D721Med (cell line): Measurements from ENCODE around the gene CNTNAP2.

Experiments
- DNase-seq: peaks from one replicate; pipeline ENCODE4 v3.0.0; 2011; ENCODE audit warnings: low spot score; ENCODE audit not compliant: insufficient read length
- FAIRE-seq: peaks from 2 replicates; lab custom pipeline; 2011; peaks lifted over from hg19 to GRCh38; lab: Jason Lieb, UNC
- CTCF ChIP-seq: IDR thresholded peaks from 2 replicates; pipeline ENCODE4 v1.5.1; 2012; ENCODE audit warnings: mild to moderate bottlenecking, control low read depth; ENCODE audit not compliant: insufficient read depth; ENCODE audit errors: missing control alignments

Gene CNTNAP2

GRCh38 chr7:147909431-147910148 lies 1793.0 kb downstream of the CNTNAP2 start:
- TF ChIP-seq CTCF, result no peak

GRCh38 chr7:147911201-147911601 lies 1794.6 kb downstream of the CNTNAP2 start:
- TF ChIP-seq CTCF, result no peak
- FAIRE-seq, result no peak
- no peak for DNase-seq

More at GRCh38 chr7:147909431-147910148, 1793.0 kb downstream of the CNTNAP2 start:
- no peak for DNase-seq
- no peak for FAIRE-seq

GRCh38 chr7:147912291-147912690 lies 1795.7 kb downstream of the CNTNAP2 start:
- DNase-seq (no peak), FAIRE-seq (no peak)
- TF ChIP-seq CTCF, result no peak

GRCh38 chr7:147912946-147913638 lies 1796.5 kb downstream of the CNTNAP2 start:
- peak; percentile 84 for FAIRE-seq
- TF ChIP-seq CTCF, result no peak
- DNase-seq, result peak; percentile 23

DNA sequence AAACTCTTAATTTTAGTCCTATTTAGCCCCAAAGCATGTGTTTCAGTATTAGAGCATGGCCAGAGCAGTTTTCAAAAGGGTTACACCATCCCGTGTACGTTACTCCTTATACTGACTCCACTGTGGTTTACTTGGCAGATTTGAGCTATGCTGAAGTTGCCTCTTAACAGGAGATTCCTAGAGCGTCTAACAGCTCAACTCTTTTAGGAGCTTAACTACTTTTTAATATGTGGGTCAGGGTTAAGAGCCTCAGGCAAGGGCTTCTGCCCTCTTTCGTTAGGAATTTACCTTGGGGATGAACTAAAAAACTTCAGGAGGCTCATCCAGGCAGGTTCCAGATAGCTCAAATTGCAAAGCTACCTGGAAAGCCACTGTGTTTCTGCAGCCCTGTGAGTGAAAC lies 1799.2 kb downstream of the CNTNAP2 start:
- DNase-seq (no peak), FAIRE-seq (no peak)
- TF ChIP-seq CTCF, result peak; percentile 5

DNA sequence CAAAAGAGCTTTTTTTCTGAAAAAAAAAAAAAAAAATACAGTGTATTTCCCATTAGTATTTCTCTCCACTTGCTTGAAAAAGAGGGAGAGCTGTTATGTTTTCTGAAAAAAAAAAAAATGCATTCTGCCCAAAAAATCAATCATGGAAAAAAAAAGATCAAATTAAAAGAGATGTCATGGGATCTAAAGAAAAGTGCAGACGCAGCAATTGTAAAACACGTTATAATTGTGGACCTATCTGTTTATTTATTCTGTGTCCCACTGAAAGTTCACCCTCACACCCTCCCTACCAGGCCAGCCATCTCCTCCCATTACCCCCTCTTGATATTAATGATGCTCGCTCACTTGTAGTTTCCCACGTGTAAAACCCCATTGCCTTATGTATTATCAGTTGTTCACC lies 1800.0 kb downstream of the CNTNAP2 start:
- DNase-seq, result no peak
- no peak for TF ChIP-seq CTCF
- no peak for FAIRE-seq

GRCh38 chr7:147923841-147924240 lies 1807.2 kb downstream of the CNTNAP2 start:
- DNase-seq (no peak), FAIRE-seq (no peak)
- TF ChIP-seq CTCF, result no peak
